Panc1 (cell line): ENCODE data around the gene SLC17A7. TPM values are rescaled to one million over a fixed set of nuclear protein-coding genes. Genes with fewer than 3 reads are reported as not detected.

Experiments
- ATAC-seq: fragments of 200-7000 bp; cut with Tn5 transposase; 2 replicates; pipeline ENCODE4 v1.9.1; 2020; ENCODE audit warnings: mild to moderate bottlenecking, moderate library complexity
- BruUV-seq: library from RNA; stranded (reverse); fragments of 400-500 nt; replicated peaks from 2 replicates; lab custom pipeline; 2021; lab: Mats Ljungman, UMichigan
- CTCF ChIA-PET: fragments of 300-600 bp; sonication (Branson Sonifier 250); formaldehyde crosslinking; loops from one replicate; lab custom pipeline; 2022; ENCODE audit warnings: antibody characterized with exemption; lab: Charles Lee
- POLR2A ChIA-PET: fragments of 300-600 bp; sonication (Branson Sonifier 250); formaldehyde crosslinking; loops from one replicate; lab custom pipeline; 2022; ENCODE audit warnings: antibody characterized with exemption; lab: Charles Lee
- DNase-seq: peaks from one replicate; pipeline ENCODE4 v3.0.0-alpha.2; 2010; ENCODE audit warnings: low read depth, low spot score
- H3K27ac ChIP-seq: 2 replicates; pipeline ENCODE4 v1.5.1; 2011; ENCODE audit warnings: mild to moderate bottlenecking, low read length, inconsistent platforms
- H3K27me3 ChIP-seq: fragments of 200-500 bp; sonication (Bioruptor generic); 2 replicates; pipeline ENCODE4 v1.6.0; 2014; ENCODE audit warnings: low read length, inconsistent platforms; ENCODE audit not compliant: control insufficient read depth, insufficient read depth
- H3K36me3 ChIP-seq: fragments of 200-500 bp; sonication (Bioruptor generic); 2 replicates; pipeline ENCODE4 v1.5.1; 2014; ENCODE audit warnings: inconsistent platforms, mild to moderate bottlenecking, low read length, moderate library complexity; ENCODE audit not compliant: control insufficient read depth, insufficient read depth
- H3K4me1 ChIP-seq: 2 replicates; pipeline ENCODE4 v1.5.1; 2011; ENCODE audit warnings: inconsistent platforms, mild to moderate bottlenecking, low read length, moderate library complexity; ENCODE audit not compliant: control insufficient read depth, insufficient read depth
- H3K4me3 ChIP-seq, 2 experiments: 2 replicates each; pipeline ENCODE4 v1.5.1; 2011 to 2012; ENCODE audit warnings: low read depth in 2 of 2, low read length in 2 of 2, mild to moderate bottlenecking in 2 of 2, inconsistent platforms in 1 of 2, moderate library complexity in 1 of 2
- H3K9me3 ChIP-seq: fragments of 200-500 bp; sonication (Bioruptor generic); 2 replicates; pipeline ENCODE4 v1.5.1; 2014; ENCODE audit warnings: low read depth, mild to moderate bottlenecking, inconsistent platforms, low read length, moderate library complexity; ENCODE audit not compliant: control insufficient read depth, insufficient read depth
- POLR2AphosphoS5 ChIP-seq: IDR thresholded peaks from 2 replicates; pipeline ENCODE4 v1.6.1; 2012; ENCODE audit warnings: mild to moderate bottlenecking, low read depth, low read length, moderate library complexity
- SIN3A ChIP-seq: IDR thresholded peaks from 2 replicates; pipeline ENCODE4 v1.6.1; 2012; ENCODE audit warnings: low read depth, mild to moderate bottlenecking, low read length, moderate library complexity, borderline replicate concordance; ENCODE audit not compliant: insufficient read depth
- TCF7L2 ChIP-seq: IDR thresholded peaks from 2 replicates; pipeline ENCODE4 v1.6.1; 2011; ENCODE audit warnings: mild to moderate bottlenecking, low read depth, low read length, inconsistent platforms
- in situ Hi-C: cut with HindIII; loops from 2 replicates; pipeline ENCODE4 v1.10.0; 2016; ENCODE audit warnings: low sequenced_read_pairs, low pct_unique_long_range_greater_than_20kb
- intact Hi-C: fragments of 100-400 bp; cut with micrococcal nuclease; formaldehyde crosslinking; loops from one replicate; pipeline ENCODE4 v1.10.0; 2022; ENCODE audit not compliant: unreplicated experiment
- total RNA-seq: library from RNA; stranded (reverse); gene quantifications from one replicate; pipeline ENCODE4 v1.2.1, GENCODE V29; 2021; ENCODE audit not compliant: unreplicated experiment
- TF ChIP-seq, protein P1 (sequence below), 2 experiments: IDR thresholded peaks; 2 replicates each; pipeline ENCODE4 v1.6.1; 2011 to 2012; ENCODE audit warnings: low read depth in 2 of 2, control low read depth in 1 of 2, low read length in 1 of 2, mild to moderate bottlenecking in 1 of 2, moderate library complexity in 1 of 2; ENCODE audit not compliant: insufficient read depth in 1 of 2
- TF ChIP-seq, protein P2 (sequence below): fragments of 450-650 bp; IDR thresholded peaks from 2 replicates; pipeline ENCODE4 v1.5.1; 2017; ENCODE audit warnings: mild to moderate bottlenecking

SLC17A7 gene
- total RNA-seq, 1 experiment from 2014 or later, result 1.2 TPM

DNA sequence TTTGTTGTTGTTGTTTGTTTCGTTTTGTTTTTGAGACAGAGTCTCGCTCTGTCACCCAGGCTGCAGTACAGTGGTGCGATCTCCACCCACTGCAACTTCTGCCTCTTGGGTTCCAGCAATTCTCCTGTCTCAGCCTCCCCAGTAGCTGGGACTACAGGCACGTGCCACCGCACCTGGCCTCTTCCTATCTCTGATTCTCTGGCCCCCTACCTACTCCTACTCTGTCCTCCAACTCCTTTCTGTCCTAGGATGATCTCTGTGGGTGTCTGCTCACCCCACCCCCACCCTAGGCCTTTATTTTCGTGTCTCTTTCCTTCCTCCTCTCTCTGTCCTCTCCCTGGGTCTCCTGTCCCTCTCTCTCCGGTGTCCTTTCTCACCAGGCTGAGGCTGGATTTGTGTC, 9.1 kb upstream of the SLC17A7 start:
- DNase-seq, result no peak
- POLR2A ChIA-PET, result no interaction called here
- CTCF ChIA-PET, result no interaction called here
- Histone ChIP-seq H3K4me3 (peak overlapping the region; percentile 77 to 90), H3K9me3 (no peaks in the 10 kb centered on the region), H3K4me1 (no peaks in the 10 kb centered on the region; the same call in 1 of the 2 replicates), H3K27ac (peak overlapping the region; percentile 7), H3K36me3 (no peaks in the 10 kb centered on the region; the same call in 1 of the 2 replicates), H3K27me3 (no peaks in the 10 kb centered on the region)
- in situ Hi-C loops (no loop called here), intact Hi-C loops (no loop called here)
- no peak for ATAC-seq
- BruUV-seq, result no TSS peak
- TF ChIP-seq SIN3A (no peak), POLR2AphosphoS5 (no peak), TCF7L2 (no peak)
- TF ChIP-seq, protein P1, sequence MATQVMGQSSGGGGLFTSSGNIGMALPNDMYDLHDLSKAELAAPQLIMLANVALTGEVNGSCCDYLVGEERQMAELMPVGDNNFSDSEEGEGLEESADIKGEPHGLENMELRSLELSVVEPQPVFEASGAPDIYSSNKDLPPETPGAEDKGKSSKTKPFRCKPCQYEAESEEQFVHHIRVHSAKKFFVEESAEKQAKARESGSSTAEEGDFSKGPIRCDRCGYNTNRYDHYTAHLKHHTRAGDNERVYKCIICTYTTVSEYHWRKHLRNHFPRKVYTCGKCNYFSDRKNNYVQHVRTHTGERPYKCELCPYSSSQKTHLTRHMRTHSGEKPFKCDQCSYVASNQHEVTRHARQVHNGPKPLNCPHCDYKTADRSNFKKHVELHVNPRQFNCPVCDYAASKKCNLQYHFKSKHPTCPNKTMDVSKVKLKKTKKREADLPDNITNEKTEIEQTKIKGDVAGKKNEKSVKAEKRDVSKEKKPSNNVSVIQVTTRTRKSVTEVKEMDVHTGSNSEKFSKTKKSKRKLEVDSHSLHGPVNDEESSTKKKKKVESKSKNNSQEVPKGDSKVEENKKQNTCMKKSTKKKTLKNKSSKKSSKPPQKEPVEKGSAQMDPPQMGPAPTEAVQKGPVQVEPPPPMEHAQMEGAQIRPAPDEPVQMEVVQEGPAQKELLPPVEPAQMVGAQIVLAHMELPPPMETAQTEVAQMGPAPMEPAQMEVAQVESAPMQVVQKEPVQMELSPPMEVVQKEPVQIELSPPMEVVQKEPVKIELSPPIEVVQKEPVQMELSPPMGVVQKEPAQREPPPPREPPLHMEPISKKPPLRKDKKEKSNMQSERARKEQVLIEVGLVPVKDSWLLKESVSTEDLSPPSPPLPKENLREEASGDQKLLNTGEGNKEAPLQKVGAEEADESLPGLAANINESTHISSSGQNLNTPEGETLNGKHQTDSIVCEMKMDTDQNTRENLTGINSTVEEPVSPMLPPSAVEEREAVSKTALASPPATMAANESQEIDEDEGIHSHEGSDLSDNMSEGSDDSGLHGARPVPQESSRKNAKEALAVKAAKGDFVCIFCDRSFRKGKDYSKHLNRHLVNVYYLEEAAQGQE (IDR thresholded peaks at IDR 0.05; ENCODE audit: insufficient read depth in 1 of 2, low read depth in 2 of 2, low read length in 1 of 2), result no peak
- TF ChIP-seq, protein P2, sequence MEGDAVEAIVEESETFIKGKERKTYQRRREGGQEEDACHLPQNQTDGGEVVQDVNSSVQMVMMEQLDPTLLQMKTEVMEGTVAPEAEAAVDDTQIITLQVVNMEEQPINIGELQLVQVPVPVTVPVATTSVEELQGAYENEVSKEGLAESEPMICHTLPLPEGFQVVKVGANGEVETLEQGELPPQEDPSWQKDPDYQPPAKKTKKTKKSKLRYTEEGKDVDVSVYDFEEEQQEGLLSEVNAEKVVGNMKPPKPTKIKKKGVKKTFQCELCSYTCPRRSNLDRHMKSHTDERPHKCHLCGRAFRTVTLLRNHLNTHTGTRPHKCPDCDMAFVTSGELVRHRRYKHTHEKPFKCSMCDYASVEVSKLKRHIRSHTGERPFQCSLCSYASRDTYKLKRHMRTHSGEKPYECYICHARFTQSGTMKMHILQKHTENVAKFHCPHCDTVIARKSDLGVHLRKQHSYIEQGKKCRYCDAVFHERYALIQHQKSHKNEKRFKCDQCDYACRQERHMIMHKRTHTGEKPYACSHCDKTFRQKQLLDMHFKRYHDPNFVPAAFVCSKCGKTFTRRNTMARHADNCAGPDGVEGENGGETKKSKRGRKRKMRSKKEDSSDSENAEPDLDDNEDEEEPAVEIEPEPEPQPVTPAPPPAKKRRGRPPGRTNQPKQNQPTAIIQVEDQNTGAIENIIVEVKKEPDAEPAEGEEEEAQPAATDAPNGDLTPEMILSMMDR, result no peak

DNA sequence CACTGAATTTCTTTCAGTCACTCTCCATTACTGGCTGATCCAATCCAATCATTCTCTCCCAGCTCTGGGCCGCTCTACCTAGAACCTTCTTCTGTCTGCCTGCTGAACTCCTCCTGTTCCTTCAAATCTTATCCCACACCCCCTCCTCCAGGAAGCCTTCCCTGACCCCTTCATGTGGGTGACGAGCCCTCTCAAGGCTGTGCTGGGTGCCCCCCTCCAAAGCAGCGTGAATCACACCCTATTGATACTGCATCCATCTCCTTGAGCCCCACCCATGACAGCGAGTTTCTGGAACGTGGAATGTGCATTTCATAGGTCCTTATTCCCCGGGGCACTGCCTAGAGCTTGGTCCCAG, 7.1 kb upstream of the SLC17A7 start:
- Histone ChIP-seq H3K4me1 (no peaks in the 10 kb centered on the region), H3K27ac (no peak overlapping the region), H3K4me3 (no peak overlapping the region), H3K36me3 (no peaks in the 10 kb centered on the region; the same call in 1 of the 2 replicates), H3K9me3 (no peaks in the 10 kb centered on the region), H3K27me3 (no peaks in the 10 kb centered on the region)
- CTCF ChIA-PET, result no interaction called here
- DNase-seq (no peak), ATAC-seq (no peak)
- intact Hi-C loops, result no loop called here
- in situ Hi-C loops, result no loop called here
- no peak for TF ChIP-seq POLR2AphosphoS5
- TF ChIP-seq, protein P2, result no peak
- TF ChIP-seq, protein P1 (IDR thresholded peaks at IDR 0.05; ENCODE audit: insufficient read depth in 1 of 2, low read depth in 2 of 2, low read length in 1 of 2), result no peak
- TF ChIP-seq TCF7L2, result no peak
- TF ChIP-seq SIN3A, result no peak
- POLR2A ChIA-PET, result no interaction called here
- BruUV-seq, result TSS peak; percentile 40
